ENCODE data around the gene MTX1.
"Not testable (repeated sequence)": the region's sequence is repeated elsewhere in the genome, so short reads cannot be mapped to it uniquely, and the experiment has no call there.

Gene MTX1

GRCh38 chr1:155241841-155242264 is 33.4 kb downstream of the MTX1 start:
- peak; percentile 26 to 43 for DNase-seq

DNA sequence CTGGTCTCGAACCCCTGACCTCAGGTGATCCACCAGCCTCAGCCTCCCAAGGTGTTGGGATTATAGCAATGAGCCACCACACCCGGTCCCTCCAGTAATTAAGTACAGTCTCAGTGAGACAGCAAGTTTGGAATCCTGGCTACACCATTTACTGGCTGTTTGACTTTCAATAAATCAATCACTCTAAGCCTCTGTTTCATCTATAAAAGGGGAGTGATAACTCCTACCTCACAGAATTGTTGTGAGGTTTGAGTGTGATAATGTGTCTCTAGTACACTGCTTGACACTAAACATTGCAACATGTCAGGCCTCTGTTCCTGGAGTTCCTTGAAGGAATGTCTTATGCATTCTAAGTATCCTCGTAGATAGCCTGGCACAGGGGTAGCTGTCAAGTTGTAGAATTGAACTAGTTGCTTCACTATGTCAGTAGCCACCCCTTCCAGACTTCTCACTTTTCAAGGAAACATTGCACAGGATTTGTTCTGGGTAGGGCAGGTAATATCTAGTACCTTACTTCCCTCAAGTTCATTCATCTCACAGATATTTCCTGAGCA is 34.4 kb downstream of the MTX1 start:
- DNase-seq = no peak

- peak; percentile 97 to 98 for DNase-seq
Observed at GRCh38 chr1:155244368-155245162, 36.1 kb downstream of the MTX1 start.

DNA sequence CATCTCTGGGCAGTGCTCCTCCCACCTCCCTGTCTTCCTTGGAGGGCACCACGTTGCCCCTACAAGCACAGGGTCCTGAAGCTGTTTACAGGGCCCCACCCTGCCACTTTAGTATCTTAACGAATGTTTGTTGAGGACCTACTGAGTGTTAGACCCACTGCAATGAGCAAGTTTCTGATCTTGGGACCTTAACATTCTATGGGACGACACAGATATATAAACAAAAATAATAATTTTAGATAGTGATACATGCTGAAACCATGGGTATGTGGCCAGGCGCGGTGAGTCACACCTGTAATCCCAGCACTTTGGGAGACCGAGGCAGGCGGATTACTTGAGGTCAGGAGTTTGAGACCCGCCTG is 36.6 kb downstream of the MTX1 start:
- DNase-seq = no peak

DNA sequence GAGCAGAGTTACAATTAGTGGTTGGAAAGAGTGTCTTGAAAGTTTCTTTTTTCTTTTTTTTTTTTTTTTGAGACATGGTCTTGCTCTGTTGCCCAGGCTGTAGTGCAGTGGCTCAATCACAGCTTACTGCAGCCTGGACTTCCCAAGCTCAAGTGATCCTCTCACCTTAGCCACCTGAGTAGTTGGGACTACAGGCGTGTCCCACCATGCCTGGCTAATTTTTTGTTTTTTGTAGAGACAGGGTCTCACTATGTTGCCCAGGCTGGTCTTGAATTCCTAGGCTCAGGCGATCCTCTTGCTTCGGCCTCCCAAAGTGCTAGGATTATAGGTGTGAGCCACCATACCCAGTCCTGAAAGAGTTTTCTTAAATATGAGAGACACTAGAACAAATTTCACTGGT is 38.3 kb downstream of the MTX1 start:
- not testable (repeated sequence) for DNase-seq

GRCh38 chr1:155247667-155248553 is 39.4 kb downstream of the MTX1 start:
- DNase-seq = no peak

- no peak for DNase-seq
Observed at GRCh38 chr1:155250246-155250632, 41.7 kb downstream of the MTX1 start.

DNA sequence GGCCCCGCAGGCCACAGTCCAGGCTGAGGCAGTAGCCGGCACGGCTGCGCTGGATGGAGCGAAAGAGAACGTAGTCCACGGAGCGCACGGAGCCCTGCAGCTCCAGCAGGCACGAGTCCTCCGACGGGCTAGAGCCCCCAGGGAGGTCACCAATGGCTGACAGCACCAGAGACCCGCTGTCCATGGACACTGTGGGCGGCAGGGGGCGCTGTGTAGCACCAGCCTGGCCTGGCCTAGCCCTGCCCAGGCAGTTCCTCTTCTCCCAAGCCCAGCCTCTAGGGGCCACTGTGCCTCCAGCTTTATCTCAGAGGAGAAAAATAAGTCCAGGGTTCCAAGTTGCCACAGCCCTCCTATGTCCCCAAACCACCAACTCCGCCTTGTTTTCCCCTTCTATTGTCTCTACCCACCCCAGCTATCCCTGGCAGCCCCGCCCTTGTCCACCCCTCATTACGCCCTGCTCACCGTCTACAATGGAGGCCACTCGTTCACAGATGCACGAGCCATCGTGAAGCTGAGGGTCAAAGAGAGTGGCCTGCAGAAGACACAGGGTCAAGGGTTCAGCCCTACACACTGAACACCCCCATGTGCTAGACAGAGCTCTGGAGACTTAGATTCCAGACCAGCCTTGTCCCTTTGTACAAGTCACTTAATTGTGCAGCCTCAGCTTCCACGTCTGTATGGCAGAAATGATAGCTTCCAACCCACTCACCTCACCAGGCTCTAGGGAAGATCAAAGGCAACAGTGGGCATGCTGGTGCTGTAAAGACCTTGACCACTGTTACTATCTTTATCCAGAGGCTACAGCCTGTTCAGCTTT is 42.3 kb downstream of the MTX1 start:
- DNase-seq = peak; percentile 94 to 95

- DNase-seq = no peak
Observed at GRCh38 chr1:155251566-155251965, 43.1 kb downstream of the MTX1 start.

GRCh38 chr1:155253208-155253607 is 44.7 kb downstream of the MTX1 start:
- no peak for DNase-seq

- DNase-seq = no peak
Observed at GRCh38 chr1:155253797-155254196, 45.3 kb downstream of the MTX1 start.

DNA sequence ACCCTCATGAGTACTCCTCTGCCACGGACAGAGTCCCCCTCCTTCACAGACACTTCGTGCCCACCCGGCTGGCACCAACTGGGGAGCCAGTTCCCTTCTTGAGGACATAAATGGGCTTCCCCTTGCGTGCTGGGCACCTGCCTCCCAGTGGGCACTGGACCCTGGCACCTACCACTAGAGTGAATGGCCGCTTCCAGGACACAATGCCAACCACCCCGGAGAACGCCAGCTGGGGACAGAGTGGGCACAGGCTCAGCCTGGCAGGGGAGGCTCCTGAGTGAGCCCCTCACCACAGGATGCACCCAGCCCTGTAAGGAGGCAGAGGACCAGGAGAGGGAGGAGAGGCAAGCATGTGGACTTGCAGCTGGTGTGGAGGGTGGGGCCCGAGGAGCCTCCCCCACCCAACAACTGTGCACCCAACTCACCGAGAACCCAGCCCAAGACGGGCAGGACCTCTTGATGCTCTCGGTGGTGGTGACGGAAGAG is 45.8 kb downstream of the MTX1 start:
- no peak for DNase-seq

DNA sequence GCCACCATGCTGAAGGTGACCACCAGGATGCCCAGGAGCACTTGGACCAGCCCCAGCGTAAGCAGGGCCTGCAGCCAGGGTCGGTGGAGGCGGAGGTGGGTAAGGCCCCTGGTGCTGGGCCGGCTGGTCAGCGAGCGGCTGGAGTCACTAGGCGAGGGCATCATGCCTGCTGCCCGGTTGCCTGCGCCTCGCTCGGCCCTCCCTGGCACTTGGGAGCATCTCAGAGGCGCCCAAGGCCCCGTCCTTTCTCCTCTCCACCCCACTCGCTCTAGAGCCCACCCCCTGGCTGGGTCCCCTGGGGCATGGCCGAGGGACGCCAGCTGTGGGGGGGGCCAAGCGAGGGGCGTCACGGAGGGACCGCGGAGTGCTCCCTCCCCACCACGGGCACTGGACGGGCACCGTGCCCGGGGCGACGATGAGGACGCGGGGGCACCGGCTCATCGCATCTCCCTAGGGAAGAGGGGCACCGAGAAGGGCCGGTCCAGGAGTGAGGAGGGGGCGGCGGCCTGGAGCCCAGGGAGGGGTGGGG is 46.3 kb downstream of the MTX1 start:
- DNase-seq = no peak

GRCh38 chr1:155255243-155256007 is 46.9 kb downstream of the MTX1 start, which contains the start of gene ENTREP3:
ENTREP3 (minus strand) TSS chr1:155255483; CDS start chr1:155254877, 606 bp downstream.
- peak; percentile 77 to 82 for DNase-seq

- DNase-seq = no peak
Observed at GRCh38 chr1:155256058-155256852, 47.8 kb downstream of the MTX1 start.

GRCh38 chr1:155260276-155260675 is 51.8 kb downstream of the MTX1 start:
- no peak for DNase-seq

GRCh38 chr1:155261493-155261851 is 53.0 kb downstream of the MTX1 start:
- DNase-seq = peak in 1 of 2 donors; percentile 28

DNA sequence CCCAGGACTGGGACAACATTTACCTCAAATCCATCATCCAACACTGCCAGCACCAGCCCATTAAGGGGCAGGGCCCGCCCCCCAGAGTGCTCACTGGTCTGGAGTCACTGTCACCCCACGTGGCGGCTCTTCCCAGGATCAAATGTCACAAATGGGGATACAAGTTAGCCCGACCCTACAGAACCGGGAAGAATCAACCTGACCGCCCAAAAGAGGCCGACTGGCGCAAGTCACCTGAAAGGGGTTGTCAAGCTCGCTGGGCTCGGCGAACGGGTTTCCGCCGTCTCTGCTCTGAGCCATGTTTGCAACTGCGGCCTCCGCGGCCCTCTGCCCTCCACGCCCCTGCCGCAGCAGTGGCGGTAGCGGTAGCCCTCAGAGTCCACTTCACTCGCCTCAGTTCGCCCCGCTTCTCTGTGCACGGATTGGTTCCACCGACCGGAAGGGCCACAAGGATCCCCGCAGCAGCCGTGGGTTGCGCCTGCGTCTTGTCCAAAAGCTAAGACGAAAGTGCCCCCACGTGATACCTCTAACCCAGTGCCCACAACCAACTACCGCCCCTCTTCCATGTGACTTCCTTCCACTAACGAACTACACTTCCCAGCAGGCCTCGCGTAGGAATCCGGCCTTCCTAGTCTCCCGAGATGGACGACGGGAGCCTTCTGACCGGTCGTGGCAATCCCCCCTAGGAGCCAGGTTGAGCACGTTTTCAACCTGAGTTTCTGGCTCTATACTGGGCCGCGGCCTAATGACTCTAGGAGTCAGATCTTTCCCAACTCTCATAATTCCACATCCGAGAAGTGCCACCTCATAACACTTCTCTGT is 53.6 kb downstream of the MTX1 start, which contains the start of gene SCAMP3:
Gene SCAMP3, minus strand, starts transcription at position 509 of the 822 bp plus-strand sequence. Its CDS starts 209 bp downstream, at position 300.
- DNase-seq = peak; percentile 92

DNA sequence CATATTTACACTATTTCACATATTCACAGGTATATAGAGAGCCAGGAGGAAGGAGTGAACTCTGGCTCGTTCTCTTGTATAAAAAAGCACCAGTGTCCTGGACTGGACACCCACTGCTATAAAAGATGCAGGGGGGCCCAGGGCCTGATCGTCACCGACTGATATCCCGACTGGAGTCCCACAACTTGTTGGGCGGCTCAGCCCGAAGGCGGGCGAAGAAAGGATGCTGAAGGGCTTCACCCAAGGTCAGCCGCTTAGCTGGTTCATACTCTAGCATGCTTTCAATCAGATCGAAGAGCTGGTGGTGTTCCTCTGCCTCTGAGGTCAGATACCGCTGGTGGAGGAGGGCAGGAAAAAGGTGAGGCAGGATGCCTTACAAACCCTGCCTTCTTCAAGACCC is 54.6 kb downstream of the MTX1 start:
- no peak for DNase-seq
